Ectodermal cell (in vitro differentiated cells): ENCODE data around the gene STAG3.
"Not testable (repeated sequence)": the region's sequence is repeated elsewhere in the genome, so short reads cannot be mapped to it uniquely, and the experiment has no call there.

ENCODE experiments used
- H3K27ac ChIP-seq: 2 replicates; pipeline ENCODE4 v1.7.0; 2013; ENCODE audit warnings: mild to moderate bottlenecking, low read depth, low read length; ENCODE audit not compliant: insufficient read depth, poor library complexity, severe bottlenecking
- H3K27me3 ChIP-seq: 2 replicates; pipeline ENCODE4 v1.7.0; 2013; ENCODE audit warnings: mild to moderate bottlenecking, low read length; ENCODE audit not compliant: insufficient read depth, control insufficient read depth, poor library complexity, severe bottlenecking
- H3K36me3 ChIP-seq: one replicate; pipeline ENCODE4 v1.7.0; 2013; ENCODE audit warnings: low read length; ENCODE audit not compliant: control insufficient read depth, insufficient read depth
- H3K4me1 ChIP-seq: one replicate; pipeline ENCODE4 v1.7.0; 2013; ENCODE audit warnings: low read length; ENCODE audit not compliant: control insufficient read depth, insufficient read depth
- H3K4me3 ChIP-seq: 2 replicates; pipeline ENCODE4 v1.7.0; 2013; ENCODE audit warnings: low read depth, low read length, control low read depth; ENCODE audit not compliant: insufficient read depth
- H3K9me3 ChIP-seq: 2 replicates; pipeline ENCODE4 v1.7.0; 2013; ENCODE audit warnings: mild to moderate bottlenecking, low read length, moderate library complexity; ENCODE audit not compliant: control insufficient read depth
- WGBS, 2 experiments: methylation state at CpG; one replicate each; pipeline ENCODE4 v1.1.7; 2013; ENCODE audit warnings: missing lambda C conversion rate in 2 of 2; 5-methylcytosine and 5-hydroxymethylcytosine counted together

Gene STAG3

GRCh38 chr7:100222445-100223132 is 44.9 kb downstream of the STAG3 start:
- H3K27me3 ChIP-seq = no peaks in the 10 kb centered on the region
- H3K9me3 ChIP-seq = no peaks in the 10 kb centered on the region
- H3K4me1 ChIP-seq = peaks cover 4% of the 10 kb centered on the region
- WGBS, 2 experiments = 90 to 91% methylated on average over 13 of the region's 13 CpGs
- no peak overlapping the region for H3K27ac ChIP-seq
- no peak overlapping the region for H3K4me3 ChIP-seq
- H3K36me3 ChIP-seq = peaks cover 5% of the 10 kb centered on the region

- H3K36me3 ChIP-seq, H3K4me1 ChIP-seq, H3K27me3 ChIP-seq, H3K9me3 ChIP-seq, H3K27ac ChIP-seq, H3K4me3 ChIP-seq: not testable (repeated sequence)
- WGBS, 2 experiments = 96 to 97% methylated on average over 17 of the region's 17 CpGs
These were observed 45.7 kb downstream of the STAG3 start for GRCh38 chr7:100223376-100223927.

- not testable (repeated sequence) for H3K27me3 ChIP-seq, H3K4me3 ChIP-seq, H3K9me3 ChIP-seq, H3K4me1 ChIP-seq, H3K27ac ChIP-seq, H3K36me3 ChIP-seq
- 94 to 95% methylated on average over 6 of the region's 6 CpGs for WGBS, 2 experiments
These were observed 47.2 kb downstream of the STAG3 start for GRCh38 chr7:100224891-100225290.

- H3K9me3 ChIP-seq, H3K4me3 ChIP-seq, H3K4me1 ChIP-seq, H3K27me3 ChIP-seq, H3K27ac ChIP-seq, H3K36me3 ChIP-seq: not testable (repeated sequence)
- WGBS, 2 experiments = 96% methylated on average over 8 of the region's 8 CpGs
These were observed 57.1 kb downstream of the STAG3 start for GRCh38 chr7:100234660-100235317.

GRCh38 chr7:100239975-100240374 is 62.3 kb downstream of the STAG3 start:
- H3K4me1 ChIP-seq, H3K36me3 ChIP-seq, H3K9me3 ChIP-seq, H3K27ac ChIP-seq, H3K27me3 ChIP-seq, H3K4me3 ChIP-seq: not testable (repeated sequence)
- 94 to 95% methylated on average over 7 of the region's 7 CpGs for WGBS, 2 experiments

GRCh38 chr7:100243385-100243784 is 65.7 kb downstream of the STAG3 start:
- H3K4me1 ChIP-seq, H3K9me3 ChIP-seq, H3K27ac ChIP-seq, H3K27me3 ChIP-seq, H3K36me3 ChIP-seq, H3K4me3 ChIP-seq: not testable (repeated sequence)
- 87 to 88% methylated on average over 10 of the region's 12 CpGs for WGBS, 2 experiments

- not testable (repeated sequence) for H3K36me3 ChIP-seq, H3K4me3 ChIP-seq, H3K9me3 ChIP-seq, H3K27me3 ChIP-seq, H3K4me1 ChIP-seq, H3K27ac ChIP-seq
- 82 to 84% methylated on average over 9 of the region's 9 CpGs for WGBS, 2 experiments
These were observed 67.4 kb downstream of the STAG3 start for GRCh38 chr7:100244988-100245605.

GRCh38 chr7:100246121-100246864 is 68.6 kb downstream of the STAG3 start:
- not testable (repeated sequence) for H3K4me3 ChIP-seq, H3K36me3 ChIP-seq, H3K27ac ChIP-seq, H3K4me1 ChIP-seq, H3K27me3 ChIP-seq, H3K9me3 ChIP-seq
- 80 to 84% methylated on average over 15 of the region's 15 CpGs for WGBS, 2 experiments

GRCh38 chr7:100246865-100247137 is 69.1 kb downstream of the STAG3 start:
- WGBS, 2 experiments = 82 to 84% methylated on average over 9 of the region's 9 CpGs
- not testable (repeated sequence) for H3K4me3 ChIP-seq

GRCh38 chr7:100247152-100247757 is 69.5 kb downstream of the STAG3 start:
- no peaks in the 10 kb centered on the region for H3K9me3 ChIP-seq
- no peak overlapping the region for H3K4me3 ChIP-seq
- H3K4me1 ChIP-seq = peaks cover 9% of the 10 kb centered on the region
- peak overlapping the region; percentile 3 for H3K27ac ChIP-seq
- no peaks in the 10 kb centered on the region for H3K27me3 ChIP-seq
- H3K36me3 ChIP-seq = no peaks in the 10 kb centered on the region
- 37 to 38% methylated on average over 11 of the region's 11 CpGs for WGBS, 2 experiments

More at GRCh38 chr7:100246865-100247137, 69.1 kb downstream of the STAG3 start:
- not testable (repeated sequence) for H3K36me3 ChIP-seq, H3K9me3 ChIP-seq, H3K4me1 ChIP-seq, H3K27me3 ChIP-seq, H3K27ac ChIP-seq
